ENCODE results near the gene CDK16. TPM values are rescaled to one million over a fixed set of nuclear protein-coding genes. Genes with fewer than 3 reads are reported as not detected.
A peak's percentile ranks its signal among the peaks of the same experiment; 100 is the strongest.

CDK16 gene
- total RNA-seq, 2 donors from 2014 or later, result 62.2 to 63.7 TPM

GRCh38 chrX:47206316-47206715, 12.2 kb upstream of the CDK16 start:
- H3K27ac Mint-ChIP-seq, result no peak overlapping the region
- DNase-seq (ENCODE audit: low spot score), result no peak
- ATAC-seq, result no peak
- H3K27me3 Mint-ChIP-seq, result no peaks in the 10 kb centered on the region
- H3K9me3 Mint-ChIP-seq, result no peaks in the 10 kb centered on the region
- H3K4me1 Mint-ChIP-seq (ENCODE audit: low read depth in 2 of 2), result peaks cover under 1 to 10% of the 10 kb centered on the region in 2 donors
- peaks cover 2% of the 10 kb centered on the region for H3K36me3 Mint-ChIP-seq
- no peak overlapping the region for H3K4me3 Mint-ChIP-seq

GRCh38 chrX:47208108-47208507, 10.4 kb upstream of the CDK16 start:
- Mint-ChIP-seq H3K4me1 (ENCODE audit: low read depth in 2 of 2) (peaks cover 9 to 13% of the 10 kb centered on the region in 2 donors), H3K36me3 (peaks cover 13% of the 10 kb centered on the region), H3K4me3 (no peak overlapping the region), H3K27ac (no peak overlapping the region), H3K27me3 (no peaks in the 10 kb centered on the region), H3K9me3 (no peaks in the 10 kb centered on the region)
- DNase-seq (ENCODE audit: low spot score) (no peak), ATAC-seq (no peak)

DNA sequence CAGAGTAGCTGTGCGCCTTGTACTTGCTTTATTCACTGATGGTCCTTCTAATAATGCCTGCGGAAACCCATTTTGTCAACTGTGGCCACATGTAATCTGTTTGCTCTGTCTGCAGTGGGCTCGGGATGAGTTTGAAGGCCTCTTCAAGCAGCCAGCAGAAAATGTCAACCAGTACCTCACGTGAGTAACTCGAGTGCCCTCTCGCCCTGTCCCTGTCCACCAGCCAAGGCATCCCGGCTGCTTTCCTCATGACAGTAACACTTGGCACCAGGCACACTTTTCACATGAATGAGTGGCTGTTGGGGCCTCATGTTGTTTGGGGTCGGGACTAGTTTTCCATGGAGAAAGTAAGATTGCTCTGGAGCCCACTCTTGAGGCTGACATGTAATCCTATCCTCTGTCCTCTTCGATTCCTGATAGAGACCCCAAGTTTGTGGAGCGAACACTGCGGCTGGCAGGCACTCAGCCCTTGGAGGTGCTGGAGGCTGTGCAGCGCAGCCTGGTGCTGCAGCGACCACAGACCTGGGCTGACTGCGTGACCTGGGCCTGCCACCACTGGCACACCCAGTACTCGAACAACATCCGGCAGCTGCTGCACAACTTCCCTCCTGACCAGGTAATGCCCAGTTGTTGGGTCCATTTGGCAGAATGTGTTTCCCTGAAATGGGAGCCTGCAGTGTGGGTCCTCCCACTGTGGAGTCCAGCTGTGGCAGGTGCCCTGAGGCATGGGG, 8.8 kb upstream of the CDK16 start:
- no peaks in the 10 kb centered on the region for H3K27me3 Mint-ChIP-seq
- H3K36me3 Mint-ChIP-seq, result peaks cover 17% of the 10 kb centered on the region
- H3K4me1 Mint-ChIP-seq (ENCODE audit: low read depth in 2 of 2), result peaks cover 9 to 12% of the 10 kb centered on the region in 2 donors
- ATAC-seq (no peak), DNase-seq (ENCODE audit: low spot score) (no peak)
- H3K9me3 Mint-ChIP-seq, result no peaks in the 10 kb centered on the region
- H3K27ac Mint-ChIP-seq, result no peak overlapping the region
- H3K4me3 Mint-ChIP-seq, result no peak overlapping the region

DNA sequence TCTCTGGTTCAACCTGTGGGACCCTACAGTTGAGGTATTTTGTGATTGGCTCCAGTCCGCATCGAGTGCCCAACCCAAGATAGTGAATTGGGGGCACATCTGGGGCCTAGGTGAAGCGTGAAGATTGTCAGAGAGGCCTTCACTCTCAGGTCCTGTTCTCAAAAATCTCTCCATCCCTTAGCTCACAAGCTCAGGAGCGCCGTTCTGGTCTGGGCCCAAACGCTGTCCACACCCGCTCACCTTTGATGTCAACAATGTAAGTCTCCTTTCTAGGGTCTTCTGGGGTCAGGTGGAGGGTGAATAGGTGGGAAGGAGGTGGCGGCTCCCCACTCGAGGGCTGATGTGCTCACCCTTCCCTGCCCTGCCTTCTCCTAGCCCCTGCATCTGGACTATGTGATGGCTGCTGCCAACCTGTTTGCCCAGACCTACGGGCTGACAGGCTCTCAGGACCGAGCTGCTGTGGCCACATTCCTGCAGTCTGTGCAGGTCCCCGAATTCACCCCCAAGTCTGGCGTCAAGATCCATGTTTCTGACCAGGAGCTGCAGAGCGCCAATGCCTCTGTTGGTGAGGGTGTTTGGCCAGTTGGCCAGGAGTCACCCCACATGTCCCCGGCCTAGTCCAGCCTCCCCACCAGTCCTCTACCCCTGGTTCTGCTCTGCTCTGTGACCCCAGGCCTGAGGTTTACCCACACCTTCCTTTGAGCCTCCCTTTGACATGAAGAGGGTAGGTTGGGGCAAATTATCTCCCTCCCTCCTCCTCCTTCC, 7.6 kb upstream of the CDK16 start:
- no peaks in the 10 kb centered on the region for H3K9me3 Mint-ChIP-seq
- DNase-seq (ENCODE audit: low spot score) (no peak), ATAC-seq (no peak)
- peaks cover 18% of the 10 kb centered on the region for H3K36me3 Mint-ChIP-seq
- H3K27me3 Mint-ChIP-seq, result no peaks in the 10 kb centered on the region
- peaks cover 9 to 10% of the 10 kb centered on the region in 2 donors for H3K4me1 Mint-ChIP-seq (ENCODE audit: low read depth in 2 of 2)
- H3K4me3 Mint-ChIP-seq, result no peak overlapping the region
- no peak overlapping the region for H3K27ac Mint-ChIP-seq

DNA sequence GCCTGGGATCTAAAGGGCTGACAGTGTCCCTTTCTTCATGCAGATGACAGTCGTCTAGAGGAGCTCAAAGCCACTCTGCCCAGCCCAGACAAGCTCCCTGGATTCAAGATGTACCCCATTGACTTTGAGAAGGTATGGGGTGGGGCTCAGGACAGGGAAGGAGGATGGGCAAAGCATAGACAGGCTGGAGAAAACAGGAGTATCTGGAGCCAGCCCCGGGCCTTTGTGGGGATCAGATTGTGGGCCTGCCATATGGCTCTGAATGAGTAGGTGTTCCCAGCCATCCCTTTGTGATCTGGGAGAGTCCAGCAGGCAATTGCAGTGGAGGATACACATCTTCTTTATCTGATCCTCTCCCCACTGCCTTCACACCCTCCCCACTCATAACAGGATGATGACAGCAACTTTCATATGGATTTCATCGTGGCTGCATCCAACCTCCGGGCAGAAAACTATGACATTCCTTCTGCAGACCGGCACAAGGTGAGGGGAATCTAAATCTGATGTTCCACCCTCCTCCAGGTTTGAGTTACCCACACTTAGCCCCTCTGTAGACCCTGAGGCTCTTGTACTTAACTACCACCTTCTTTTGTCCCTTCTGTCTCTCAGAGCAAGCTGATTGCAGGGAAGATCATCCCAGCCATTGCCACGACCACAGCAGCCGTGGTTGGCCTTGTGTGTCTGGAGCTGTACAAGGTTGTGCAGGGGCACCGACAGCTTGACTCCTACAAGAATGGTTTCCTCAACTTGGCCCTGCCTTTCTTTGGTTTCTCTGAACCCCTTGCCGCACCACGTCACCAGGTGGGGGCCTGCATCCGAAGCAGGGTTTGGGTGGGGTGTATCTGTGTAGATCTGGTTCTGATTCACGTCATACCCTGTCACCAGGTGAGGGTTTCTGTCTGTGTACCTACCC, 5.8 kb upstream of the CDK16 start:
- ATAC-seq, result no peak
- peaks cover 29% of the 10 kb centered on the region for H3K36me3 Mint-ChIP-seq
- H3K9me3 Mint-ChIP-seq, result no peaks in the 10 kb centered on the region
- no peaks in the 10 kb centered on the region for H3K27me3 Mint-ChIP-seq
- H3K4me1 Mint-ChIP-seq (ENCODE audit: low read depth in 2 of 2), result peaks cover 26 to 27% of the 10 kb centered on the region in 2 donors
- H3K4me3 Mint-ChIP-seq, result no peak overlapping the region
- H3K27ac Mint-ChIP-seq, result peak overlapping the region in 1 of 2 donors; percentile 2
- DNase-seq (ENCODE audit: low spot score), result no peak

GRCh38 chrX:47214435-47215077, 3.9 kb upstream of the CDK16 start:
- no peak overlapping the region for H3K27ac Mint-ChIP-seq
- peaks cover 32% of the 10 kb centered on the region in 2 donors for H3K4me1 Mint-ChIP-seq (ENCODE audit: low read depth in 2 of 2)
- ATAC-seq, result no peak
- peaks cover 29% of the 10 kb centered on the region for H3K36me3 Mint-ChIP-seq
- DNase-seq (ENCODE audit: low spot score), result peak; percentile 56
- H3K27me3 Mint-ChIP-seq, result no peaks in the 10 kb centered on the region
- no peaks in the 10 kb centered on the region for H3K9me3 Mint-ChIP-seq
- H3K4me3 Mint-ChIP-seq, result no peak overlapping the region

- ATAC-seq, result no peak
- Mint-ChIP-seq H3K9me3 (no peaks in the 10 kb centered on the region), H3K27me3 (no peaks in the 10 kb centered on the region), H3K36me3 (peaks cover 29% of the 10 kb centered on the region), H3K4me3 (no peak overlapping the region), H3K4me1 (ENCODE audit: low read depth in 2 of 2) (peaks cover 40 to 41% of the 10 kb centered on the region in 2 donors), H3K27ac (peak overlapping the region in 1 of 2 donors; percentile 98)
- peak; percentile 20 for DNase-seq (ENCODE audit: low spot score)
These were observed 3.1 kb upstream of the CDK16 start for GRCh38 chrX:47215291-47215900.

DNA sequence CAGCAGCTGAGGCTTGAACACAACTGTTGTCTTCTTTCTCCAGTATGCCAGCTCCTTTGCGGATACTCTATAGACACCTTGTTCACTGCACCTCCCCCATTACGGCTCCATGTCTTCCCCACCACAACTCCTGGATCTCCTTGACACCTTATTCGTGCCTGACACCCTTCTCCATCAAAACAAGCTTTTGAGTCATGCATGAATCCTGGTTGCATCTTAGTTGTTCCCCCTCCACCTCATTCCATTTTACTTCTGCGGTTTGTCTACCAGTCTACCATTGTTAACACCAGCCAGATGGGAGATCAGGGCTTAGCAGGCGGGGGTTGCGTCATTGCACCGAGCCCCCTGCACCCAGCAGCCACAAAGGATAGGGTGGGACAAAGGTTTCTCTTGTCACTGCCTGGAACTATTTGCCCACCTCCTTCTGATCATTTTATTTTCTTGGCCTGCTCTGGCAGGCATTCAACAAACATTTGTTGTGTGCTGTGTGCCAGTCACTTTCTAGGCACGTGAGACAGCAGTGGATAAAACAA, 2.0 kb upstream of the CDK16 start:
- H3K4me1 Mint-ChIP-seq (ENCODE audit: low read depth in 2 of 2), result peaks cover 46 to 47% of the 10 kb centered on the region in 2 donors
- peaks cover 25% of the 10 kb centered on the region for H3K36me3 Mint-ChIP-seq
- DNase-seq (ENCODE audit: low spot score) (no peak), ATAC-seq (no peak)
- no peaks in the 10 kb centered on the region for H3K9me3 Mint-ChIP-seq
- H3K4me3 Mint-ChIP-seq, result peak overlapping the region; percentile 95
- H3K27ac Mint-ChIP-seq, result peak overlapping the region; percentile 98 to 99
- H3K27me3 Mint-ChIP-seq, result no peaks in the 10 kb centered on the region

DNA sequence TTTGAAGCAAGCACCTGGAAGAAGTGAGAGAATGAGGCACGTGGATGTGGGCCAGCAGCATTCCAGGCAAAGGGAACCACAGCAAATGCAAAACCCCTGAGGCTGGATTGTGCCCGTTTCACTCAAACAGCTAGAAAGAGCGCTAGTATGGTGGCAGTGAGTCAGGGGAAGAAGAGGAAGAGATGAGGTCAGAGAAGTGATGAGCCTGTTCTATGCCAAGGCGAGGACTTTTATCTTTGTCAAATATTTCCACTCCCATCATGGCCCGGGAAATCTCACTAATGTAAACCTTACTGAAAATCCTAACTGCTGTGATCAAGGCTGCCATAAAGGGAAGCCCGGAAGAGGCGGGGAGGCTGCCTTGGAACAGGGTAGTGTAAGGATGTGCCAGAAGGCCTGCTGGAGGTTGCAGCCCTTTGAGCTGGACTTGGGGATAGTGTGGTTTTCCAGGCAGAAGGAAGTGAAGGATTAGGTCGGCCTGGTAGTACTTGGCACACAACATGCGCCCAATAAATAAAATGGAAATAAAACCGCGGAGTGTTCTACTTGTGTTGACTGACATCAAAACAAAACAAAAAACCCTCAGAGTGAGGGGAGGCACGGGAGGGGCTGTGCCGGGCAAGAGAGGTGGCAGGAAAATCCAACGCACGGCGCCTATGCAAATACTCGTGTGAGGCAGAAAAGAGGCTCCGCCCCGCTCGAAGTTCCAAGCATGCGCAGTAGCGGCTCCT, 1.2 kb upstream of the CDK16 start:
- Mint-ChIP-seq H3K27me3 (no peaks in the 10 kb centered on the region), H3K27ac (peak overlapping the region; percentile 98 to 99), H3K4me3 (peak overlapping the region; percentile 95), H3K4me1 (ENCODE audit: low read depth in 2 of 2) (peaks cover 40 to 42% of the 10 kb centered on the region in 2 donors), H3K36me3 (peaks cover 17% of the 10 kb centered on the region), H3K9me3 (no peaks in the 10 kb centered on the region)
- ATAC-seq (no peak), DNase-seq (ENCODE audit: low spot score) (no peak)

GRCh38 chrX:47217852-47218279, 615 bp upstream of the CDK16 start:
- peak; percentile 92 for ATAC-seq
- Mint-ChIP-seq H3K4me1 (ENCODE audit: low read depth in 2 of 2) (peaks cover 40 to 43% of the 10 kb centered on the region in 2 donors), H3K27me3 (no peaks in the 10 kb centered on the region), H3K4me3 (peak overlapping the region; percentile 95), H3K36me3 (peaks cover 16% of the 10 kb centered on the region), H3K9me3 (no peaks in the 10 kb centered on the region), H3K27ac (peak overlapping the region; percentile 98 to 99)
- peak; percentile 98 for DNase-seq (ENCODE audit: low spot score)

GRCh38 chrX:47218920-47219815, 687 bp downstream of the CDK16 start:
- peak; percentile 78 for DNase-seq (ENCODE audit: low spot score)
- no peak for ATAC-seq
- peaks cover 40 to 48% of the 10 kb centered on the region in 2 donors for H3K4me1 Mint-ChIP-seq (ENCODE audit: low read depth in 2 of 2)
- peaks cover 12% of the 10 kb centered on the region for H3K36me3 Mint-ChIP-seq
- H3K27me3 Mint-ChIP-seq, result no peaks in the 10 kb centered on the region
- no peaks in the 10 kb centered on the region for H3K9me3 Mint-ChIP-seq
- peak overlapping the region; percentile 98 to 99 for H3K27ac Mint-ChIP-seq
- peak overlapping the region; percentile 92 for H3K4me3 Mint-ChIP-seq

Measured in natural killer cell treated with Interleukin-12 subunit alpha and Interleukin-12 subunit beta and Interleukin-15 and Interleukin-18, amount 100 ng/mL, for 72 hours (primary cell).